Neural progenitor cell (in vitro differentiated cells): ENCODE measurements around the gene PPP1R37.

ENCODE experiments used
- CTCF ChIP-seq: fragments of 200-600 bp; sonication (generic); IDR thresholded peaks from 2 replicates; pipeline ENCODE4 v1.5.1; 2017; ENCODE audit warnings: antibody characterized with exemption, mild to moderate bottlenecking
- EZH2 ChIP-seq: fragments of 200-600 bp; sonication (generic); IDR thresholded peaks from 2 replicates; pipeline ENCODE4 v1.6.1; 2017; ENCODE audit warnings: antibody characterized with exemption, mild to moderate bottlenecking, moderate library complexity

- no peak for TF ChIP-seq CTCF
- no peak for TF ChIP-seq EZH2
Observed at GRCh38 chr19:45137179-45137761, 44.3 kb downstream of the PPP1R37 start.
